SKM-1 treated with dmso at 0.1 percent for 144 hours (cell line): ENCODE data around the gene CELF4.

ENCODE experiments used
- DNase-seq: peaks from one replicate; lab custom pipeline; 2025; ENCODE audit not compliant: unreplicated experiment; lab: John Stamatoyannopoulos, UW

CELF4 gene

DNA sequence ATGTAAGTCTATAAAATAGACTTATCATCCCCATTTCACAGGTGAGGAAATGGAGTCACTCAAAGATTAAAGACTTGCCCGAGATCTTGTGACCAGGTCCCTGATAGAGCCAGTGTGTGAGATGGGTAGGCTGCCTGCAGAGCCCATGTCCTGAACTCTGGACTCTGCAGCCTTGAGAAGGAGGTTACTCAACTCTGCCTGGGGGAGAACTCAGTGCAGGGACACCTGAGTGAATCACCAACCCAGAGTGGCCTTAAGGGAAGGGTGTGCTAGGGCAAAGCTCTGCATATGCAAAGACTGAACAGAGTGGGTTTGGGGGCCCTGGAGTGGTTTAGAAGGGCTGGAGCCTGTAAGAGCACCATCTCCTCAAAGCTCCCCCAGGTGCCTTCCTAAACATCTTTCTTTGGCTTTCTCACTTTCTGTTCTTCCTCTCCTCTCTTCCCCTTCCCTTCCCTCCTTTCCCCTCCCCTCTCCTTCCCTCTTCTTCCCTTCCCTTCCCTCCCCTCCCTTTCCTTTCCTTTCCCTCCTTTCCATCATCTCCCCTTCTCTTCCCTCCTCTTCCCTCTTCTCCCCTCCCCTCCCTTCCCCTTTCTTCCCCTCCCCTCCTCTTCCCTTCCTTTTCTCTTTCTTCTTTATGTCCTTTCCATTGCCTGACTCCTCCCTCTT, 67.6 kb downstream of the CELF4 start:
- no peak for DNase-seq

GRCh38 chr18:37496568-37496967, 69.0 kb downstream of the CELF4 start:
- no peak for DNase-seq

- DNase-seq, result no peak
Observed at GRCh38 chr18:37495354-37495753, 70.2 kb downstream of the CELF4 start.

DNA sequence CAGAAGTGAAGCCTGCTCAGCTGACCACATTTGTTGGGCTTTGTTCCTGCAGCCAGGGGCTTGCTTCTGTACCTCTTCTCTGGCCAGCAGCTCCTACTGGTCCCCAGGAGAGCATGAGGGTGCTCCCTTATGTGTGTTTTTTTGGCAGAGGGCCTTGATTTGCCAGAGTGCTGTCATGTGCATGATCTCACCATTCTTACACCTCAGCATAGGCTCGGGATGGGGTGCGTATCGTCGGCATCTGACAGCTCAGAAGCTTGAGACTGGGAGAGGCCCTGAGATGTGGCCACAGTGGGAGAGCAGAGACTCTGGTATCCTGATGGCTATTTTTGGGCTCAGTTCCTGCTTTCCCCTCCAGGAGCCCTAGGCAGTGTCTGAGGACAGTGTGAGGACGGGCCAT, 71.2 kb downstream of the CELF4 start:
- no peak for DNase-seq

DNA sequence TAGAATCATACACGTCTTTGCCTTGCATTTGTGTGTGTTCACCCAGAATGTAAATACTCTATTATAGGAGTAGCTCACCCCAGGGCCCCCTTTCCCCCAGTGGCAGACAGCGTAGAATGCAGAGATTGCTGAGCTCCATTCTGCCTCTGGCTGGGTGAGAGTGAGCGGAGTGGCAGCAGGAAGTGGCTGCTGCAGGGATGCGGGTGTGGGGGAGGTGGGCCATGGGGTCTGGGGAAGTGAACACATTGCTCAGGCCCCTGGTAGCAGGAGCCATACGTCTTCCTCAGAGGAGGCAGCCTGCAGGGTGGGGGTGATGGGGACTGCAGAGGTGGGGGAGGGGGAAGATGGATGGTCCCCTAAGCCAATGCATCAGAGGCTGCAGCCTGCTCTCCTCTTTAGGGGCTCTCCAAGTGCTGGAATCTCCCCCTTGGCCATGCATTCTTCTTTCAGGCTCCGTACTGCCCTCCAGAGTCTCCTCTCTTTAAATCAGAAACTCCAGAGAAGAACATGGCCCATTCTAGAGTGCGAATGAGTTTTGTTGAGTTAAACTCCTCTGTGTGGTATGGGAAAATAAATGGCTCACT, 72.2 kb downstream of the CELF4 start:
- no peak for DNase-seq

DNA sequence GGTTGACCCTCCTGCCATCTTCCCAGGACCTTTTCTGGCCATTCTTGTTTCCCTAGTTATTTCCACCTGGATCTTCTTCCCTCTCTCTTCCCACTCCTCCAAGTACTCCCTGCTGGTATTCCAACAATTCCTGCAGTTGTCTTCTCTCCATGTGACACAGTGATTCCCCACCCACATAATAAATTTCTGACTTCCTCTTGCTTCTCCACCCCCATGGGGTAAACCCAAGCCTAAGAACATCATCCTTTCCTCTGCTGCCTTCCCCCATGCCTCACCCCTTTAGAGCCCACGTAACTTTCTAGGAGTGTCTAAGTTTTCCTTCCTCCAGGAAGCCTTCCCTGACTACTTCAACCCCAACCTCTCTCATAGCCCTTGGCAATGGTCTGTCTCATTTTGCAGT, 72.6 kb downstream of the CELF4 start:
- no peak for DNase-seq

DNA sequence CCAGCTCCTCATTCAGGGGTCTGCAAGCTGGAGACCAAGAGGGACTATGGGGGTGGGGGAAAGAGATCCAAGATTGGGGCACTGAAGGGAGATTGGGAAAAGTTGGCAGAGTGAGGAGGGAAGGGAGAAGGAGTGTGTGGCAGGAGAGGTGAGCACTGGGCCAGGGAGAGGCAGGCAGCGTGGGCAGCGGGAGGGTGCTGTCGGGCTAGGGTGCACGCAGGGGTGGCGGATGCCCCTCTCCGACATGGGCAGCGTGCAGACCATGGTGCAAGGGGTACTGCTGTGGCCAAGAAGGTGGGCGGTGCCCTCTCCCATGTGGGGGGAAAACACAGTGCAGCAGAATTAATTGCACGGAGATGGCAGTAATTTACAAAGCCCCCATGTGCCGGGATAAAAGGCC, 74.1 kb downstream of the CELF4 start:
- no peak for DNase-seq

DNA sequence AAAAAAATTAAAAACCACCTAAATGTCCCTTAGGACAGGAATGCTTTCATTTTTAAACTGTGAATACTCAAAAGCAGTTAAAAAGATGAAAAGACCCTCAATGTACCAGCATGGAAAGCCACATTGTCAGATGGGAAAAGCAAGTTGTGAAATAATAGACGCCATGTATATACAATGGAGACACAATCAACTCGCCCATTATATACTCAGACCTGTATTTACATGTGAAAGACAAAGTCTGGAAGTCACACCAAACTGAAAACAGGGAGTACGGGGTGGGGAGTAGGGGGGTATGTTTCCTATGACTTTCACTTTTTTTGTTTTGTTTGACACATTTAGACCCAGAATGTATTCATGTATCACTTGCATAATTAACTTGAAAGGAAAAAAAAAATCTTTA, 75.6 kb downstream of the CELF4 start:
- no peak for DNase-seq

DNA sequence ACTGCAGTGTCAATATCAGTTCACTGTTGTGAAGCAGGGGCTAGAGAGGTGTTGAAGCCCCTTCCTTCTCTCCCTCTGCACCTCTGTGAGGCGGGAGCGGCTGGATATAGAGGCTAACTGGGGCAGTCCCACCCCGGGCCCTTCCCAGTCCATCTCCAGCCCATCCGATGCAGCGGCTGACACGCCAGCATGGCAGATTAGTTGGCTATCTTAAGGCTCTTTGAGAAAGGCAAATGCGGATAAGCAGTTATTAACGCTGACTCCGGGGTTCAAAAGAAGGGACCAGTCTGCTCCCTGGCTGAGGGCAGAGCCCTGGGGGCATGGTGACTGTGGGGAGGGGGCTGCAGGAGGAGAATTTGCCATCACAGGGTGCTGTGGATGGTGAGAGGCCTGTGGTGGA, 76.6 kb downstream of the CELF4 start:
- DNase-seq, result no peak

- DNase-seq, result no peak
Observed at GRCh38 chr18:37487400-37487867, 78.2 kb downstream of the CELF4 start.

- DNase-seq, result no peak
Observed at GRCh38 chr18:37486848-37487247, 78.8 kb downstream of the CELF4 start.

DNA sequence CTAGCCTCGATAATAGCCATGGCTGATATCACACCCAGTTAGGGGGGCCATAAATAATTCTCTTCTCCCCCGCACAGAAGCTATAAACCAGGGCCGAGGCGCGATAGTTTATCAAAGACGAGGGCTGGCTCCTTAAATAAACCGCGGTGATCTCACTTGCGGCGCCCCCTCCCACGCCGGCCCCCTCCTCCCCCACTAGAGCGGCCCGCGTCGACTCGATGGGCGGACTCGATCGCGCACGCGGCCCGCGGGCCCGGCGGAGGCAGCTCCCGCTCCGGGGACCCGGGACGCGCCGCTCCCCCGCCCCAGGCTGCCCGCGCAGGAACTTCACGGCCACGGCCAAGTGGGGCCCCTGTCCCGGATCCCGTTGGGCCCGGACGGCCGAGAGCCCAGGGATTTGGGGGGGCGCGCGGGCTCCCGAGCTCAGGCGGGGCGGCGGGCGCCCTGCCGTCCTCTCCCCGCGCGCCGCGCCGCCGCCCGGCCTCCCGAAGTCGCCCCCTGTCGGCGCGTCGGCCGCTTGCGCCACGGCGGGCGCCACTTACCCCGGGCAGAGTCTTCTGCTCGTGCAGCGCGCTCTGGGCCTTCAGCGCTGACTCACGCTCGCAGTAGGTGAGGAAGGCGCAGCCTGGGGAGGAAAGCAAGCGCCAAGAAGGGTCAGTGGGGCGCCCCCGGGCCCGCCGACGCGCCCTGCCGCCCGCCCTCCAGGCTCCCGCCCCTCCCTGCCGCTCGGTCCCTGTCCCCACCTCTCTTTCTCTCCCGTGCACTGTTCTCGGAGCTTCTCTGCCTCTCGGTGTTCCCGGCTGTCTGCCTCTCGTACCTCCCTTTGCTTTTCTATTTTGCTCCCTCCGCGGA, 80.4 kb downstream of the CELF4 start:
- DNase-seq, result no peak

DNA sequence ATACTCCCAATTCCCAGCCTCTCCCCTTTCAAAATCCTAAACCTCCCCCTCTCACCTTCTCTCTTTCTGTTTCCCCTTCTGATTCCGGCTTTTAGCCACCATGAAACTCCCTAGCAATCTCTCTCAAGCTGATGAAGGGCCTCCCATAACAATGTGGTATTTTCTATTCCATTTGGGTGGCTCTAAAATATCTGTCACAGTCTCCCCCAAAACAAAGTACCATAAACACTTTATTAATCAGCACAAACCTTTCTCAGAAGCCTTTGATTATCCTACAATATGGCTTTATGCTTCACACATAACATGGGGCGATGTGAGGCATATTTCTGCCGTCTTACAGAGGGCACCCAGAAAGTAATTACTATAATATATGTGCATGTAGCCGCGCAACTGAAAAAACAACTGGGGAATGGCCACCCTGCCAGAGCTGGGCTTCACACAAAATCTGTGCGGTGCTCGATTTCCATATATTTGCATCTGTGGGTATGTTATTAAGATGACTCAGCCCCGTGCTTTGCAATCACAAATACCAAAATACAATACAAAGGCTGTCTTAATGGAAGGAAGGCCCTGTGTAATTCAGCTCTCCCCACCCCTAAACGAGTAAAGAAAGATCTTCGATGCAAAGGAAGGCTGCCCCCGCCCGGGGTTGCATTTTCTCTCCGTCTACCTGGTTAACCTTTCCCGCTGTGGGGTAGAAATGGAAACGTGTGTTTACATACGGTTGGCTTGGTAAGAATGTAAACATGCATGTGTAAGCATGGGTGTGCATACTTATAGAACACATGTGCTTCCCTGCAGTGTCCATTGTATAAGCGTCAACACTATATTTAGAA, 81.4 kb downstream of the CELF4 start:
- no peak for DNase-seq

DNA sequence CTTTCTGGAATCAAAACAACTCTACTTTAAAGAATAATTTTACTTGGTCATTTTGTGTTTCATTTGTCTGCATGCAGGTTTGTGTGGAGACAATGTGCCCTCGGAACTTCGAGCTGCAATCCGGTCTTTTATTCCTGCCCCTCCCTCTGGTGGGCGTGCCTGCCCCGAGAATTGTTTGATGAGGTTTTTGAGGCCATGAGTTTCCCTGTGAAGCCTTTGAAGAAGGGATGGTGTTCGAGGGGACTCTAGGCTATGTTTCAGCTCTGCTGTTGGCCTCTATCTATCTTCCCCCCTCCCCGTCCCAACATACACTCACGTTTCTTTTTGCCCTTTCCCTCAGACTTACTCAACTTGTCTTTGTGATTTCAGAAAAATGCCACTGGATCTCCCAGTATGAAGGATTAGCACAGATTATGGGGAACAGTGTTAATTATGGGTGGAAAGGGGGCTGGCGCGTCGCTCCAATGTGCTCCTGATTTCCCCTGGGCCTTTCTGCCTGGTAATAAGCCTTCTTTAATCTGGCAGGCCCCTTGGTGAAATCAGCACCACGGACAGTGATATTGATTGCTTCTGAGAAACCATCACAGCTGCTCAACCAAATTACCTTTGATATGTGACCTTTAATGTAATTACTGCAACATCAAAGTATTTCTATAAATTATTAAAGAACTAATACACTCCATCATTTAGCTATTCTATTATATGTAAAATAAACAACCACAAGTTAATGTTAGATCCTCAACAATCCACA, 82.2 kb downstream of the CELF4 start:
- no peak for DNase-seq

GRCh38 chr18:37482433-37482832, 83.2 kb downstream of the CELF4 start:
- DNase-seq, result no peak

DNA sequence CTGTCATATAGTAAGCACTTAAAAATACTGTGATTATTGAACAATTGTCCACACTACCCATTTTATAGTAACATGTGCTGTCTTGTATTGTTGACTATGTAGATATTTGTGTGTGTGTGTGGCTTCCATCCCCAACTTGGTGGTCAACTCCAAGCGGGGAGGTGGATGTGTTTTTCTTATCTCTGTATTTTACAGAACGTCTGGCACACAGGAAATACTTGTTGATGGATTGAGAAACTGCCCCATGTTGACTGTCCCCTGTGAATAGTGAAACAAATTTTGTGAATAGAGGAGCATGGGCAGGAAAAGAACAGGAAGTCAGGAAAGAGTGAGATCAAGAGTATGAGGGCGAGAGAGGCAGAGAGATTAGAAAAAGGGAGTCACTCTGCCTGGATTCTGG, 83.6 kb downstream of the CELF4 start:
- no peak for DNase-seq

GRCh38 chr18:37481491-37481890, 84.1 kb downstream of the CELF4 start:
- no peak for DNase-seq

DNA sequence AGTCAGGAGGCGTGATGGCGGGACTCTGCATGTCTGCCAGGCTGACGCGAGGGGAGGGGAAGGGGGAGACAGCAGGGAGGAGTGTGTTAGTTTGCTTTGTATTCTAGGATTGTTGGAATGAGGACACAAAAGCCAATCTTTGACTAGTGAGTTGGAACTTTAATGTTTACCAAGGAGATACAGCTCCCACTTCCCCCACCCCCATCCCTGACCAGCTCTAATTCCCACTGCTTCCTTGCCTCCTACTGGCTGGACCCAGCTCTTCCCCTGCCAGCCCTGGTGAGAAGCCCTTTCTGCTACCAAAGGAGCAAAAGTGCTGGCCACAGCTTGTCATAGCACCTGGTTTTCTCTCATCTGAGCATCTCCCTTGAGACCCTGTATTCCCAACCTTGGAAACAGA, 84.5 kb downstream of the CELF4 start:
- DNase-seq, result no peak

DNA sequence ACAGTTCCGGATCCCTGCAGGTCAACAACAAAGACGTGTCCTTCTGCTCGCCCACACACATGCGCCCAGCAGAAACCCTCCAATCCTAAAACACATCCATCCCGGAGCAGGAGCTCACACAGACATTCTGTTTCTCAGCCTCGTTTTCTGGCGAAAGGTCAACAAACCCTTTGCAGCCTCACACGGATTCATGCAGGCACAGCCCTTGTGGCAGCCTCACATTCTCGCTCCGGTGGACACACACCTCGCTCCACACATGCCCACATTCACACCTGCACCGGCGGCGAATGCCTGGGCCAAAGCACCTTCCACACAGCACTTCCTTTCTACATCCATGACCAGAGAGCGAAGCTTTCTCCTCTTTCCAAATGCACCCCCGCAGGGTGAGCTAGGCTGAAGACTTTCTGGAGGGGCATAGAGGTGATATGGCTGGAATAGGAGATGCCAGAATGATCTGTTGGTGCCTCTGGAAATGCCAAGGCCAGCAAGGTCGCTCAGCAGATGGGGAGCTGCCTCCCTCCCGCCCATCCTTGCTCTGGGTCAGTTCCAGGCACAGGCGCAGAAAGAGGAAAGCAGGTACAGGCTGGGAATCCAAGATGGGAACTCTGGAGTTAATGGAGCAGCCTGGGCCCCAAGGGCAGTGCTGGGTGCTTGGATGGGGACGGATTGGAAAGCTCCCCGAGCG, 88.8 kb downstream of the CELF4 start:
- DNase-seq, result no peak

- DNase-seq, result no peak
Observed at GRCh38 chr18:37476182-37476581, 89.4 kb downstream of the CELF4 start.
